ENCODE data around the gene ESYT2. TPM values are rescaled to one million over a fixed set of nuclear protein-coding genes. Genes with fewer than 3 reads are reported as not detected.

Gene ESYT2
- total and polyA plus RNA-seq, 9 of the 15 experiments (the other 6 are each of a cell fraction or from before 2014, with no cell fraction given), result 5.8 to 86.9 (median 64.7) TPM

- TF ChIP-seq ZBTB49 (CRISPR knock-in tag; IDR thresholded peaks at IDR 0.05; ENCODE audit: borderline replicate concordance) (no peak), SREBF1 (IDR thresholded peaks at IDR 0.05; ENCODE audit: borderline replicate concordance, low read depth, low read length) (no peak), SNRNP70 (optimal IDR thresholded peaks at IDR 0.05; ENCODE audit: low read depth, low read length) (no peak), KAT7 (CRISPR knock-in tag; IDR thresholded peaks at IDR 0.05; ENCODE audit: borderline replicate concordance) (peak; percentile 89; the same call in 1 of the 2 replicates), FOS (IDR thresholded peaks at IDR 0.05; ENCODE audit: extremely low read depth, insufficient read length) (no peak), ASH1L (IDR thresholded peaks at IDR 0.05; ENCODE audit: borderline replicate concordance, low read depth, partially characterized antibody) (peak; percentile 18), DIDO1 (tag; IDR thresholded peaks at IDR 0.05; ENCODE audit: low read depth) (no peak), GABPB2 (CRISPR knock-in tag; conservative IDR thresholded peaks at IDR 0.05) (no peak), YY1 (IDR thresholded peaks at IDR 0.05; ENCODE audit: borderline replicate concordance in 1 of 3, control insufficient read depth in 1 of 3, extremely low read depth in 1 of 3, insufficient read depth in 3 of 3, insufficient read length in 1 of 3, insufficient replicate concordance in 2 of 3, low read depth in 1 of 3, low read length in 2 of 3) (peak in 1 of 3 experiments; percentile 7), CC2D1A (IDR thresholded peaks at IDR 0.05) (no peak), SRSF3 (IDR thresholded peaks at IDR 0.05; ENCODE audit: insufficient read depth, low read length) (no peak), ZBTB7A (IDR thresholded peaks at IDR 0.05; ENCODE audit: borderline replicate concordance, control insufficient read depth, low read depth, low read length) (peak; percentile 73; the same call in 1 of the 2 replicates), MEF2A (IDR thresholded peaks at IDR 0.05; ENCODE audit: control insufficient read depth, low read depth, low read length) (no peak), SRSF1 (IDR thresholded peaks at IDR 0.05; ENCODE audit: low read depth, low read length) (no peak), BCL6 (CRISPR knock-in tag; IDR thresholded peaks at IDR 0.05) (no peak), HLTF (IDR thresholded peaks at IDR 0.05) (no peak), TEAD4 (IDR thresholded peaks at IDR 0.05; ENCODE audit: low read length) (0 out of 2 replicates have a peak, but pooled peaks have one; percentile 21), TEAD4 (CRISPR knock-in tag; IDR thresholded peaks at IDR 0.05; ENCODE audit: borderline replicate concordance) (no peak), ARID1B (IDR thresholded peaks at IDR 0.05) (peak; percentile 56), TGIF2 (CRISPR knock-in tag; IDR thresholded peaks at IDR 0.05) (peak; percentile 22; the same call in 1 of the 2 replicates), ID3 (CRISPR knock-in tag; IDR thresholded peaks at IDR 0.05) (no peak), ID3 (tag; IDR thresholded peaks at IDR 0.05) (no peak)
- TF ChIP-seq, protein P1, sequence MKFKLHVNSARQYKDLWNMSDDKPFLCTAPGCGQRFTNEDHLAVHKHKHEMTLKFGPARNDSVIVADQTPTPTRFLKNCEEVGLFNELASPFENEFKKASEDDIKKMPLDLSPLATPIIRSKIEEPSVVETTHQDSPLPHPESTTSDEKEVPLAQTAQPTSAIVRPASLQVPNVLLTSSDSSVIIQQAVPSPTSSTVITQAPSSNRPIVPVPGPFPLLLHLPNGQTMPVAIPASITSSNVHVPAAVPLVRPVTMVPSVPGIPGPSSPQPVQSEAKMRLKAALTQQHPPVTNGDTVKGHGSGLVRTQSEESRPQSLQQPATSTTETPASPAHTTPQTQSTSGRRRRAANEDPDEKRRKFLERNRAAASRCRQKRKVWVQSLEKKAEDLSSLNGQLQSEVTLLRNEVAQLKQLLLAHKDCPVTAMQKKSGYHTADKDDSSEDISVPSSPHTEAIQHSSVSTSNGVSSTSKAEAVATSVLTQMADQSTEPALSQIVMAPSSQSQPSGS (CRISPR knock-in tag; IDR thresholded peaks at IDR 0.05), result no peak
These were observed 7.9 kb downstream of the ESYT2 start (continued) for GRCh38 chr7:158821171-158822031.

Measured in K562 (cell line).